Measurements from ENCODE around the gene BPIFB2. TPM values are rescaled to one million over a fixed set of nuclear protein-coding genes. Genes with fewer than 3 reads are reported as not detected.

BPIFB2 gene
- total and polyA plus RNA-seq, 10 of the 15 experiments (the other 5 are each of a cell fraction or from before 2014, with no cell fraction given) = not detected

GRCh38 chr20:33006776-33007375 lies 628 bp upstream of the BPIFB2 start:
- Histone ChIP-seq H3K79me2 (ENCODE audit: control insufficient read depth, insufficient read depth, low read length) (no peaks in the 10 kb centered on the region), H3K4me3 (no peak overlapping the region), H3K9ac (ENCODE audit: control insufficient read depth, insufficient read depth, low read length) (no peak overlapping the region), H4K20me1 (ENCODE audit: control insufficient read depth, insufficient read depth) (no peaks in the 10 kb centered on the region), H3K9me3 (replicated peaks; ENCODE audit: control insufficient read depth, insufficient read depth, low read length) (no peaks in the 10 kb centered on the region; the same call in 2 of the 3 replicates), H3K27me3 (replicated peaks in 1 of 2; ENCODE audit: control insufficient read depth in 2 of 2, insufficient read depth in 2 of 2, low read length in 1 of 2) (no peaks in the 10 kb centered on the region; a peak in 2 of 4 replicates), H2AFZ (ENCODE audit: control insufficient read depth, low read depth, low read length) (no peak overlapping the region), H3K4me2 (ENCODE audit: control insufficient read depth, insufficient read depth) (no peak overlapping the region), H3K27ac (ENCODE audit: control insufficient read depth, insufficient read depth) (no peak overlapping the region), H3K36me3 (ENCODE audit: control insufficient read depth in 2 of 2, insufficient read depth in 2 of 2, low read length in 1 of 2) (no peaks in the 10 kb centered on the region), H3K4me1 (ENCODE audit: control insufficient read depth, insufficient read depth, low read length) (no peaks in the 10 kb centered on the region)
- no peak for ATAC-seq
- POLR2A ChIA-PET = no interaction called here
- FAIRE-seq = no peak
- no peak for DNase-seq (ENCODE audit: low read depth, low spot score)
- in situ Hi-C loops (cut with MboI) = no loop called here
- TF ChIP-seq RFX5 (IDR thresholded peaks at IDR 0.05; ENCODE audit: low read depth, low read length) = no peak
- no peak for TF ChIP-seq NBN (IDR thresholded peaks at IDR 0.05)
- intact Hi-C loops (cut with micrococcal nuclease; ENCODE audit: unreplicated experiment) = no loop called here
- RAD21 ChIA-PET (ENCODE audit: unreplicated experiment) = no interaction called here
- no TSS peak for BruUV-seq (replicated peaks)
- CTCF ChIA-PET = no interaction called here
- 59% methylated on average over 8 of the region's 8 CpGs for WGBS (ENCODE audit: insufficient coverage, insufficient replicate concordance, low lambda C conversion rate, missing lambda C conversion rate)
- SMC1A ChIA-PET (ENCODE audit: uncharacterized antibody, unreplicated experiment) = no interaction called here

DNA sequence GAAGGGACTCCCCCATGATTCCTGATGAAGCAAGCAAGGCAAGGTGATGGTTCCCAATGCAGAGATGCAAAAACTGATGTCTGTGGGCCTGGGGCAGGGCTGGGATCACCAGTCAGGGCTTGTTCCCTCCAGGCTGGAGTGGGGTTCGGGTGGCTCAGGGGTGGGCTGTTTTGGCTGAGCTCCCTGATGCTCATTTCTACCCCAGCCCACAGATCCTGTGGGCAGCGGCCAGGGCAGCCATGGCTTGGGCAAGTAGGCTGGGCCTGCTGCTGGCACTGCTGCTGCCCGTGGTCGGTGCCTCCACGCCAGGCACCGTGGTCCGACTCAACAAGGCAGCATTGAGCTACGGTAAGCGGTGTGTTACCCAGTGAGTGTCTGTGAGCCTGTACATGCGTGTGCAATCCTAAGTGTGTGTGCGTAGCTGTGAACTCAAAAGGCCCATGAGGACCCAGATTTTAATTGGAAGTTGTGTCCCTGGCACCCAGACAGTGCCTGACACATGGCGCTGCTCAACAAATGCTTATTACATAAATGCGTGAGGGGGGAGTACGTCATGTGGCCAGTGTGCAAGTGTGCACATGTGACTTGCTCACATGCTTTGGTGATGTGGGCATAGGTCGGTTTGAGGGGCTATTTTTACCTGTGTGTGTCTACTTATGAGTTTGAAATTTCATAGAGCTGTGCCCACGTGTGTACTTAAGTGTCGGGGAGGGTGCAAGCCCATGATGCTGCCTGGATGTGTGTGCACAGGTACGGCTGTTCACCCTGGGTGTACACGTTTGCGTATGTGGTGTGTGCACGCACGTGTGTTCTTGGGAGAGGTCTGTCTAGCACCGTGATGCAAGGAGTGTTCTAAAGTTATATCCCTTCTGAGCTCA lies 1.1 kb downstream of the BPIFB2 start:
- Histone ChIP-seq H3K36me3 (ENCODE audit: control insufficient read depth in 2 of 2, insufficient read depth in 2 of 2, low read length in 1 of 2) (no peaks in the 10 kb centered on the region), H3K27ac (ENCODE audit: control insufficient read depth, insufficient read depth) (no peak overlapping the region), H3K9me3 (replicated peaks; ENCODE audit: control insufficient read depth, insufficient read depth, low read length) (no peaks in the 10 kb centered on the region; the same call in 2 of the 3 replicates), H2AFZ (ENCODE audit: control insufficient read depth, low read depth, low read length) (no peak overlapping the region), H3K4me1 (ENCODE audit: control insufficient read depth, insufficient read depth, low read length) (no peaks in the 10 kb centered on the region), H3K4me2 (ENCODE audit: control insufficient read depth, insufficient read depth) (no peak overlapping the region), H3K79me2 (ENCODE audit: control insufficient read depth, insufficient read depth, low read length) (no peaks in the 10 kb centered on the region), H3K27me3 (replicated peaks in 1 of 2; ENCODE audit: control insufficient read depth in 2 of 2, insufficient read depth in 2 of 2, low read length in 1 of 2) (no peaks in the 10 kb centered on the region; a peak in 2 of 4 replicates), H3K9ac (ENCODE audit: control insufficient read depth, insufficient read depth, low read length) (no peak overlapping the region), H4K20me1 (ENCODE audit: control insufficient read depth, insufficient read depth) (no peaks in the 10 kb centered on the region), H3K4me3 (no peak overlapping the region)
- WGBS (ENCODE audit: insufficient coverage, insufficient replicate concordance, low lambda C conversion rate, missing lambda C conversion rate) = 70% methylated on average over 23 of the region's 23 CpGs
- SMC1A ChIA-PET (ENCODE audit: uncharacterized antibody, unreplicated experiment) = no interaction called here
- ATAC-seq (no peak), FAIRE-seq (no peak), DNase-seq (ENCODE audit: low read depth, low spot score) (no peak)
- POLR2A ChIA-PET = no interaction called here
- BruUV-seq (replicated peaks) = no TSS peak
- in situ Hi-C loops (cut with MboI) (no loop called here), intact Hi-C loops (cut with micrococcal nuclease; ENCODE audit: unreplicated experiment) (no loop called here)
- RAD21 ChIA-PET (ENCODE audit: unreplicated experiment) = interaction anchor here (0.5 kb wide), 1 partner anchor 39 kb away, joined by 3 read pairs; no protein-coding TSS in a partner anchor
- CTCF ChIA-PET = no interaction called here
- no peak for TF ChIP-seq SMARCA5 (IDR thresholded peaks at IDR 0.05)
- no peak for TF ChIP-seq TCF3 (IDR thresholded peaks at IDR 0.05; ENCODE audit: borderline replicate concordance, insufficient read depth, low read depth, low read length)
- no peak for TF ChIP-seq ZNF592 (IDR thresholded peaks at IDR 0.05)
- no peak for TF ChIP-seq NR2C2 (IDR thresholded peaks at IDR 0.05; ENCODE audit: borderline replicate concordance, control insufficient read depth, insufficient read length, low read depth)
- TF ChIP-seq RUNX3 (IDR thresholded peaks at IDR 0.05; ENCODE audit: low read length) = no peak

Measured in GM12878 (cell line).